ENCODE results near the gene DIP2C. TPM values are rescaled to one million over a fixed set of nuclear protein-coding genes. Genes with fewer than 3 reads are reported as not detected.

Gene DIP2C
- total RNA-seq, 2 donors from 2014 or later, result 12.3 to 41.8 TPM

DNA sequence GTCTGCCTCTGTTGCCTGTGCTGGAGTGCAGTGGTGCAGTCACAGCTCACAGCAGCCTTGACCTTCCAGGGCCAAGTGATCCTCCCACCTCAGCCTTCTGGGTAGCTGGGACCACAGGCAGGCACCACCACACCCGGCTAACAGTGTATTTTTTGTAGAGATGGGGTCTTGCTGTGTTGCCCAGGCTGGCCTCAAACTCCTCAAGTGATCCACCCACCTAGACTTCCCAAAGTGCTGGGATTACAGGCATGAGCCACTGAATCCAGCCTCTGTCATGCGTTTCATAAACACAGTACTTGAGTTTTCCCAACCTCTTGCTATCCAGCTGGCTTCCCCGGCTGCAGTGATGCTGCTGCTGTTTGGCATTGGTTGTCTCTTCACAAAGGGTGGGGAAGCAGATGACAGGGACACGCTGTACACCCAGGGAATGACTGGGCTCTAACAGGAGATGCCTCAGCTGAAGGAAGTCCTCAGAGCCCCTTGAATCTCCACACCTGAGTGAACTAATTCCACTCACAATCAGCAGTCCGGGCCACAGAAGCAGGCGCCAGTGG lies 191.5 kb downstream of the DIP2C start:
- Histone ChIP-seq H3K36me3 (no peaks in the 10 kb centered on the region), H3K4me3 (no peak overlapping the region), H3K27me3 (replicated peaks; ENCODE audit: insufficient read depth) (no peaks in the 10 kb centered on the region), H3K4me1 (replicated peaks) (no peaks in the 10 kb centered on the region), H3K9me3 (no peaks in the 10 kb centered on the region), H3K27ac (no peak overlapping the region)
- WGBS, result 84% methylated on average over 6 of the region's 6 CpGs
- no peak for TF ChIP-seq POLR2AphosphoS5 (IDR thresholded peaks at IDR 0.05)
- no peak for TF ChIP-seq POLR2A (IDR thresholded peaks at IDR 0.05)
- TF ChIP-seq, protein P1, sequence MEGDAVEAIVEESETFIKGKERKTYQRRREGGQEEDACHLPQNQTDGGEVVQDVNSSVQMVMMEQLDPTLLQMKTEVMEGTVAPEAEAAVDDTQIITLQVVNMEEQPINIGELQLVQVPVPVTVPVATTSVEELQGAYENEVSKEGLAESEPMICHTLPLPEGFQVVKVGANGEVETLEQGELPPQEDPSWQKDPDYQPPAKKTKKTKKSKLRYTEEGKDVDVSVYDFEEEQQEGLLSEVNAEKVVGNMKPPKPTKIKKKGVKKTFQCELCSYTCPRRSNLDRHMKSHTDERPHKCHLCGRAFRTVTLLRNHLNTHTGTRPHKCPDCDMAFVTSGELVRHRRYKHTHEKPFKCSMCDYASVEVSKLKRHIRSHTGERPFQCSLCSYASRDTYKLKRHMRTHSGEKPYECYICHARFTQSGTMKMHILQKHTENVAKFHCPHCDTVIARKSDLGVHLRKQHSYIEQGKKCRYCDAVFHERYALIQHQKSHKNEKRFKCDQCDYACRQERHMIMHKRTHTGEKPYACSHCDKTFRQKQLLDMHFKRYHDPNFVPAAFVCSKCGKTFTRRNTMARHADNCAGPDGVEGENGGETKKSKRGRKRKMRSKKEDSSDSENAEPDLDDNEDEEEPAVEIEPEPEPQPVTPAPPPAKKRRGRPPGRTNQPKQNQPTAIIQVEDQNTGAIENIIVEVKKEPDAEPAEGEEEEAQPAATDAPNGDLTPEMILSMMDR (IDR thresholded peaks at IDR 0.05), result no peak
- intact Hi-C loops (cut with DNase I), result no loop called here
- DNase-seq (ENCODE audit: low spot score), result no peak

DNA sequence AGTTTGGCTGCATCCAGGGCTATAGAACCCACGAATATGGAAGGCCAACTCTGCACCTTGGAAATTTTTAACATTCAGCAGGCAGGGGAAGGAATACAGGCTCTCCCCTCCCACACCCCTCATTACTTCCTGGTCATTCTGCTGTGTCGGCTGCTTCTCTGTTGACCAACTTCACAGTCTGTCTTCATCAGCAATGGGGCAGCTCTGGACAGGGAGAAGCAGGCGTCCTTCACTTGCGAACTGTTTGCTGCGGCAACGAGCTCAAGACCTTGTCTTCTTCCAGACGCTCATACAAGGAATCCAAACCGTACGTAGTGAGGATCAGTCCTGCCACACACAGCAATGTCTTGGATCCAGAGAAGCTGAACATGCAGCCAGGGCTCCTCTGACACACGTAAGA lies 192.2 kb downstream of the DIP2C start:
- Histone ChIP-seq H3K27ac (no peak overlapping the region), H3K4me3 (no peak overlapping the region), H3K9me3 (no peaks in the 10 kb centered on the region), H3K36me3 (no peaks in the 10 kb centered on the region), H3K27me3 (replicated peaks; ENCODE audit: insufficient read depth) (no peaks in the 10 kb centered on the region), H3K4me1 (replicated peaks) (no peaks in the 10 kb centered on the region)
- DNase-seq (ENCODE audit: low spot score), result no peak
- WGBS, result 91% methylated on average over 10 of the region's 10 CpGs
- TF ChIP-seq POLR2A (IDR thresholded peaks at IDR 0.05), result no peak
- TF ChIP-seq, protein P1 (IDR thresholded peaks at IDR 0.05), result no peak
- no peak for TF ChIP-seq POLR2AphosphoS5 (IDR thresholded peaks at IDR 0.05)
- intact Hi-C loops (cut with DNase I), result no loop called here

DNA sequence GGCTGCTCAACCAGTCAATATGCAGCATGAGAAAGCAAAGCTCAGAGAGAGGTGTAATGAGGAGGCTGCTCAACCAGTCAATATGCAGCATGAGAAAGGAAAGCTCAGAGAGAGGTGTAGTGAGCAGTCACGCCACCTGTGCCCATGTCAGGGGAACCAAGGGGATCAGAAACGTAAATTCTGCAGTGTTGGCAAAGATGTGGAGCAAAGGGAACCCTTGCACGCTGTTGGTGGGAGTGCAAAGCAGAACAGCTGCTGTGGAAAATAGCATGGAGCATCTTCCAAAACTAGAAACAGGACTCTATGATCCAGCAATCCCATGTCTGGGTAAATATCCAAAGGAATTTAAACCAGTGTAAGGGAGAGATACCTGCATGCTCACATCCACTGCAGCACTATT lies 194.9 kb downstream of the DIP2C start:
- H3K36me3 ChIP-seq, result no peaks in the 10 kb centered on the region
- no peak for DNase-seq (ENCODE audit: low spot score)
- no peak overlapping the region for H3K4me3 ChIP-seq
- no peaks in the 10 kb centered on the region for H3K9me3 ChIP-seq
- no peaks in the 10 kb centered on the region for H3K4me1 ChIP-seq (replicated peaks)
- WGBS, result 93% methylated on average over 3 of the region's 3 CpGs
- TF ChIP-seq, protein P1 (IDR thresholded peaks at IDR 0.05), result no peak
- TF ChIP-seq POLR2AphosphoS5 (IDR thresholded peaks at IDR 0.05), result no peak
- no peak for TF ChIP-seq POLR2A (IDR thresholded peaks at IDR 0.05)
- intact Hi-C loops (cut with DNase I), result loop anchor here (5.0 kb wide), 1 partner anchor 132 kb away; no protein-coding TSS in a partner anchor
- H3K27ac ChIP-seq, result no peak overlapping the region
- no peaks in the 10 kb centered on the region for H3K27me3 ChIP-seq (replicated peaks; ENCODE audit: insufficient read depth)

DNA sequence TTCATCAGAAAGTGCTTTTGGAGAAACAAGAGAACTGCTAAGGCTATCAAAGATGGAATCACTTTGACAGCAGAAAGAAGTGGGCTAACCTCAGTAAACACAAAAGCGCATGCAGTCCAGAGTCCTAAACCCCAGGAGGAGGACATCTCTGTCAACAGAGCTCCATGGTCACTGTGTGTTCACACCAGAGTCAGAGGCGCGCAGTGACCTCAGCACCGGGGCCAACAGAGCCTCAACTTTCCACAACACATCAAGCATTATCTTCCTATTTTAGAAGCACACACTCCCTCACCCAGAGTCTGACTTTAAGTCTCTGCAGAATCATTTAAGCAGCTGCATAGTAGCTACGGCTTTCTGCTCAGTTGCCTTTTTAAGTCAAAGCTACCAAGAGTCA lies 195.3 kb downstream of the DIP2C start:
- H3K27me3 ChIP-seq (replicated peaks; ENCODE audit: insufficient read depth), result no peaks in the 10 kb centered on the region
- intact Hi-C loops (cut with DNase I), result loop anchor here (5.0 kb wide), 1 partner anchor 132 kb away; no protein-coding TSS in a partner anchor
- no peaks in the 10 kb centered on the region for H3K36me3 ChIP-seq
- no peaks in the 10 kb centered on the region for H3K4me1 ChIP-seq (replicated peaks)
- no peak overlapping the region for H3K27ac ChIP-seq
- H3K9me3 ChIP-seq, result no peaks in the 10 kb centered on the region
- no peak overlapping the region for H3K4me3 ChIP-seq
- 85% methylated on average over 5 of the region's 5 CpGs for WGBS
- DNase-seq (ENCODE audit: low spot score), result no peak
- TF ChIP-seq POLR2A (IDR thresholded peaks at IDR 0.05) (no peak), POLR2AphosphoS5 (IDR thresholded peaks at IDR 0.05) (no peak)
- TF ChIP-seq, protein P1 (IDR thresholded peaks at IDR 0.05), result no peak

All from prostate gland (tissue), 2 donors.